Stomach (tissue), 9 donors: ENCODE measurements around the gene SNRPD1. TPM values are rescaled to one million over a fixed set of nuclear protein-coding genes. Genes with fewer than 3 reads are reported as not detected.

Source experiments
- DNase-seq, 2 donors: peaks; one replicate each; pipeline versions ENCODE4 v3.0.0 to v3.0.0-alpha.2; 2013 to 2019
- H3K27ac ChIP-seq, 5 donors: fragments of 200-600 bp in 4 of 5; sonication (generic) in 4 of 5; one replicate each; pipeline ENCODE4 v1.5.1; 2013 to 2019; ENCODE audit warnings: mild to moderate bottlenecking in 1 of 5, moderate library complexity in 1 of 5
- H3K27me3 ChIP-seq, 3 donors: fragments of 200-600 bp; sonication (generic); one replicate each; pipeline ENCODE4 v1.5.1; 2017 to 2019; ENCODE audit warnings: mixed run types in 1 of 3
- H3K36me3 ChIP-seq, 4 donors: fragments of 200-600 bp; sonication (generic); 1 replicate in 3 of 4; 2 replicates in 1 of 4; pipeline ENCODE4 v1.5.1; 2016 to 2019
- H3K4me1 ChIP-seq, 4 donors: fragments of 200-600 bp; sonication (generic); one replicate each; pipeline ENCODE4 v1.5.1; 2016 to 2019
- H3K4me3 ChIP-seq, 4 donors: fragments of 200-600 bp; sonication (generic) in 3 of 4; one replicate each; pipeline ENCODE4 v1.5.1; 2016 to 2019; ENCODE audit warnings: mild to moderate bottlenecking in 1 of 4
- H3K9me3 ChIP-seq, 4 donors: fragments of 200-600 bp; sonication (generic); one replicate each; pipeline ENCODE4 v1.5.1; 2016 to 2019
- CTCF ChIP-seq, 7 experiments: fragments of 450-650 bp in 4 of 7; fragments of 200-600 bp in 3 of 7; sonication (generic) in 3 of 7; IDR thresholded peaks; one replicate each; pipeline ENCODE4 v1.5.1; 2016 to 2019; ENCODE audit warnings: antibody characterized with exemption in 7 of 7, control low read depth in 2 of 7, mild to moderate bottlenecking in 1 of 7
- EP300 ChIP-seq: sonication (generic); formaldehyde crosslinking; IDR thresholded peaks from one replicate; pipeline ENCODE4 v1.6.1; 2017; ENCODE audit warnings: antibody characterized with exemption
- POLR2A ChIP-seq, 4 donors: fragments of 450-650 bp; IDR thresholded peaks; one replicate each; pipeline ENCODE4 v1.6.1; 2016; ENCODE audit warnings: antibody characterized with exemption in 4 of 4, control low read depth in 2 of 4, mild to moderate bottlenecking in 1 of 4, moderate library complexity in 1 of 4
- POLR2AphosphoS5 ChIP-seq, 3 donors: sonication (generic); formaldehyde crosslinking; IDR thresholded peaks; one replicate each; pipeline ENCODE4 v1.6.1; 2016; ENCODE audit warnings: antibody characterized with exemption in 3 of 3
- WGBS, 5 donors: extraction: QIAGEN DNeasy Blood & Tissue Kit in 3 of 5; methylation state at CpG; one replicate each; pipeline versions ENCODE4 v1.1.5 to v1.1.7; 2013 to 2018; 5-methylcytosine and 5-hydroxymethylcytosine counted together
- intact Hi-C: fragments of 100-400 bp; cut with DNase I; formaldehyde crosslinking; loops from one replicate; pipeline ENCODE4 v1.15.1; 2023; ENCODE audit warnings: low total_unique reads
- polyA plus RNA-seq, 3 donors: library from polyadenylated mRNA; stranded (reverse); fragments of 200-250 nt; gene quantifications; one replicate each; pipeline ENCODE4 v1.2.3, GENCODE V29; 2013
- total RNA-seq, 5 donors: library from RNA; depleted of rRNA; stranded (reverse); fragments of >200 nt; gene quantifications; one replicate each; pipeline versions ENCODE4 v1.1.0 to v1.2.3, GENCODE V29; 2014 to 2016
- donor health status: healthy with polysubstance abuse.
- donor health status: Bipolar disorder and iron deficiency.
- donor health status: healthy.

SNRPD1 gene
- total and polyA plus RNA-seq, 8 donors: 0.45 to 27.4 (median 12.2) TPM

- Histone ChIP-seq H3K4me1 (no peaks in the 10 kb centered on the region), H3K36me3 (peaks cover 38 to 90% (median 86%) of the 10 kb centered on the region in 4 donors), H3K4me3 (no peak overlapping the region), H3K9me3 (no peaks in the 10 kb centered on the region), H3K27me3 (no peaks in the 10 kb centered on the region), H3K27ac (no peak overlapping the region)
- no peak for DNase-seq
- intact Hi-C loops: no loop called here
- TF ChIP-seq EP300 (no peak), CTCF (IDR thresholded peaks at IDR 0.05) (no peak), POLR2A (IDR thresholded peaks at IDR 0.05) (no peak), POLR2AphosphoS5 (IDR thresholded peaks at IDR 0.05) (no peak)
- 76 to 87% (median 84%) methylated on average over 9 of the region's 9 CpGs for WGBS, 5 donors
Measured at GRCh38 chr18:21629089-21629832, 17.1 kb downstream of the SNRPD1 start.

GRCh38 chr18:21632393-21632792 is 20.3 kb downstream of the SNRPD1 start:
- no peaks in the 10 kb centered on the region for H3K4me1 ChIP-seq
- H3K27ac ChIP-seq: no peak overlapping the region
- intact Hi-C loops: no loop called here
- WGBS, 5 donors: 93 to 100% (median 100%) methylated on average over 1 of the region's 1 CpG
- TF ChIP-seq CTCF (IDR thresholded peaks at IDR 0.05) (no peak), POLR2A (IDR thresholded peaks at IDR 0.05) (no peak), EP300 (no peak), POLR2AphosphoS5 (IDR thresholded peaks at IDR 0.05) (no peak)
- no peak for DNase-seq
- no peaks in the 10 kb centered on the region for H3K9me3 ChIP-seq
- peaks cover 14 to 69% (median 58%) of the 10 kb centered on the region in 4 donors for H3K36me3 ChIP-seq
- H3K27me3 ChIP-seq: no peaks in the 10 kb centered on the region
- no peak overlapping the region for H3K4me3 ChIP-seq

GRCh38 chr18:21634588-21635199 is 22.6 kb downstream of the SNRPD1 start:
- TF ChIP-seq POLR2A (IDR thresholded peaks at IDR 0.05): no peak
- no peak for TF ChIP-seq CTCF (IDR thresholded peaks at IDR 0.05)
- no peak for TF ChIP-seq POLR2AphosphoS5 (IDR thresholded peaks at IDR 0.05)
- no peak for TF ChIP-seq EP300
- 85 to 95% (median 88%) methylated on average over 4 of the region's 4 CpGs for WGBS, 5 donors
- H3K4me1 ChIP-seq: peaks cover 0 to 4% (median 0%) of the 10 kb centered on the region in 4 donors

GRCh38 chr18:21636769-21637168 is 24.7 kb downstream of the SNRPD1 start:
- Histone ChIP-seq H3K4me3 (no peak overlapping the region), H3K27ac (no peak overlapping the region), H3K4me1 (peaks cover 0 to 4% (median 0%) of the 10 kb centered on the region in 4 donors), H3K9me3 (no peaks in the 10 kb centered on the region), H3K36me3 (peaks cover 0 to 25% (median 15%) of the 10 kb centered on the region in 4 donors), H3K27me3 (no peaks in the 10 kb centered on the region)
- no peak for TF ChIP-seq POLR2A (IDR thresholded peaks at IDR 0.05)
- intact Hi-C loops: no loop called here
- DNase-seq: no peak
- WGBS, 5 donors: 92 to 94% (median 94%) methylated on average over 13 of the region's 13 CpGs

More at GRCh38 chr18:21634588-21635199, 22.6 kb downstream of the SNRPD1 start:
- no peaks in the 10 kb centered on the region for H3K27me3 ChIP-seq
- intact Hi-C loops: no loop called here
- H3K36me3 ChIP-seq: peaks cover 0 to 46% (median 35%) of the 10 kb centered on the region in 4 donors
- no peak overlapping the region for H3K4me3 ChIP-seq
- H3K9me3 ChIP-seq: no peaks in the 10 kb centered on the region
- H3K27ac ChIP-seq: no peak overlapping the region
- no peak for DNase-seq
